HG03039 (cell line): Measurements from ENCODE around the gene TSTD2.

ENCODE experiments used
- ATAC-seq: cut with Tn5 transposase; IDR thresholded peaks from one replicate; pipeline ENCODE4 v1.9.1; 2021; ENCODE audit warnings: mild to moderate bottlenecking, moderate library complexity; ENCODE audit not compliant: unreplicated experiment

TSTD2 gene

GRCh38 chr9:97632985-97633858 lies at the start of gene TSTD2, which contains the start of gene NCBP1:
Gene TSTD2, minus strand, starts transcription at chr9:97633368. Its CDS starts 5,806 bp downstream, at chr9:97627562.
Gene NCBP1, plus strand, starts transcription at chr9:97633821. Its CDS starts 61 bp downstream, at chr9:97633882.
- ATAC-seq: peak; percentile 85

- no peak for ATAC-seq
Measured at GRCh38 chr9:97682242-97682641, 49.1 kb upstream of the TSTD2 start.

GRCh38 chr9:97675655-97676054 lies 42.5 kb upstream of the TSTD2 start:
- ATAC-seq: peak; percentile 70

- ATAC-seq: no peak
Measured at GRCh38 chr9:97673922-97674321, 40.8 kb upstream of the TSTD2 start.

GRCh38 chr9:97672403-97672802 lies 39.2 kb upstream of the TSTD2 start:
- no peak for ATAC-seq

- ATAC-seq: no peak
Measured at GRCh38 chr9:97670586-97670985, 37.4 kb upstream of the TSTD2 start.

- no peak for ATAC-seq
Measured at GRCh38 chr9:97668485-97668884, 35.3 kb upstream of the TSTD2 start.

- no peak for ATAC-seq
Measured at GRCh38 chr9:97666907-97667686, 33.9 kb upstream of the TSTD2 start.

- no peak for ATAC-seq
Measured at GRCh38 chr9:97665742-97666141, 32.6 kb upstream of the TSTD2 start.

GRCh38 chr9:97660847-97661246 lies 27.7 kb upstream of the TSTD2 start:
- no peak for ATAC-seq

- ATAC-seq: no peak
Measured at GRCh38 chr9:97660340-97660739, 27.2 kb upstream of the TSTD2 start.

- ATAC-seq: no peak
Measured at GRCh38 chr9:97659771-97660170, 26.6 kb upstream of the TSTD2 start.

GRCh38 chr9:97658707-97659106 lies 25.5 kb upstream of the TSTD2 start:
- no peak for ATAC-seq

GRCh38 chr9:97651646-97652045 lies 18.5 kb upstream of the TSTD2 start:
- no peak for ATAC-seq

GRCh38 chr9:97647996-97648395 lies 14.8 kb upstream of the TSTD2 start:
- no peak for ATAC-seq

GRCh38 chr9:97645720-97646119 lies 12.6 kb upstream of the TSTD2 start:
- no peak for ATAC-seq

- no peak for ATAC-seq
Measured at GRCh38 chr9:97640325-97640724, 7.2 kb upstream of the TSTD2 start.

GRCh38 chr9:97638666-97639065 lies 5.5 kb upstream of the TSTD2 start:
- ATAC-seq: no peak

- ATAC-seq: no peak
Measured at GRCh38 chr9:97636903-97637302, 3.7 kb upstream of the TSTD2 start.

- no peak for ATAC-seq
Measured at GRCh38 chr9:97635026-97635425, 1.9 kb upstream of the TSTD2 start.

- no peak for ATAC-seq
Measured at GRCh38 chr9:97633859-97634490, 807 bp upstream of the TSTD2 start.
